ENCODE data around the gene RPLP2. TPM values are rescaled to one million over a fixed set of nuclear protein-coding genes. Genes with fewer than 3 reads are reported as not detected.

RPLP2 gene
- polyA plus RNA-seq, 1 donor: 855 TPM

DNA sequence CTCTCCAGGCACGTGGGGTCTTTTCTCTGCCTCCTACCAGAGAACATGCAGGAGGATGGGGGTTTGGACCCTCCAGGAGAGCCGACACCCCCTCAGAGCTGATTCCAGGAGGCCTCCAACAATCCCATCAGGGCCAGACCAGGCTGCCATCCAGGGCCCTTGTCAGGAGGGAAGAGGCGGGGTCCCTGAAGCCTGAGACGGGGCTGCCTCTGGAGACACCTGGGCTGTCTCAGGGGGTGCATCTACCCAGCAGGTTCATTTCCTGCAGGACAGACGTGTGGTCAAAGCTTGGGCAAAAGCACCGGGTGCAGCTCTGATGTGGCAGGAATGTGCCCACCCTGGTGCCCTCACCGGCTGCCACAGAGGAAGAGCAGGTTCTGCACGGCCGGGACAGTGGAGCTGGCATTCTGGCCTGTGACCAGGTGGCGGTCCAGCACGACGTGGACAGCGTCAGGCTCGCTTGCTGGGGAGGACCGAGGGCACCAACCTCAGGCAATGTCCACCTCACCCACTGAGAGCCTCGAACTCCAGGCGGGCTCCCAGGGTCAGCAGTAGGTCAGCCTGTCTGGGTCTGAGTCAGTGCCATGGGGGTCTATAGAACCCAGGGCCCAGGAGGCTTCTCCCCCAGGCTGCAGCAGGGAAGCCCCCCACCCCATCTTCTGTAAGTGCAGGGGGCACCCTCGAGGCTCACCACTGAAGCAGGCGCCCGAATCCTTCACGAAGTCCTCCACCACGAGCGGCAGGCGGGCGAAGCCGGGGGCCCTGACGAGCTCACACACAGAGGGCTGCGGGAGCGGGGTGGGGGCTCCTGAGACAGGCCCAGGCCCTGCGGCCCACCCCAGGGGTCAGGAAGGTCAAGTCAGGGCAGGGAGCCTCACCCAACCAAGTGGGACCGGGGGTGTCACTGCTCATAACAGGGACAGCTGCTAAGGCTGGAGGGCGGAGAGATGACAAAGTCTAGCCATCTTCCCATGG lies 38.8 kb upstream of the RPLP2 start:
- no peak for DNase-seq

DNA sequence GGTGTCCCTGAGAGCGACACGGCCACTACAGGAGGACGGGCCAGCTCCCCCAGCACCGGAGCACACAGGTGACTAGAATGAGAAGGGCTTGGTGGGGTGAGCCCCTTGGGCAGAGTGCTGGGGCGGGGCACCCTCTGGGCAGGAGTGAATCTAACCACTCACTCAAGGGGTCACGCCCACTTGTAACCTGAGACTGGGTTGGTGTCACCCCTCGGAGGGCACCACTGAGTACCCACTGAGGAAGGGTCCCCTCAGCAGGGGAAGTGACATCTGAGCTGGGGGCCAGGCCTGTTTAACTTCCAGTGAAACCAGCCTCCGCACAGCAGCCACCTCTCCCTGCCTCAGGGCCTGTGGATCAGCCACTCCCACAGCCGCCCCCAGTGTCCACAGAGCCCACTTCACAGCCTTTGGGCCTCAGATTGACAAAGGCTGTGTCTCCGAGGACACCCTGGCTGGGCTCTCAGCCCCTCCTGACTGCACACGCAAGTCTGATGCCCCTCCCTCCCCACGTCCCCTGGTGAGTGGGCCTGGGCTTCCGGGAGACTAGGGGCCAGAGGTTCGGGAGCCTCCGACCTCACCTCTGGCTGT lies 38.1 kb upstream of the RPLP2 start:
- no peak for DNase-seq

DNA sequence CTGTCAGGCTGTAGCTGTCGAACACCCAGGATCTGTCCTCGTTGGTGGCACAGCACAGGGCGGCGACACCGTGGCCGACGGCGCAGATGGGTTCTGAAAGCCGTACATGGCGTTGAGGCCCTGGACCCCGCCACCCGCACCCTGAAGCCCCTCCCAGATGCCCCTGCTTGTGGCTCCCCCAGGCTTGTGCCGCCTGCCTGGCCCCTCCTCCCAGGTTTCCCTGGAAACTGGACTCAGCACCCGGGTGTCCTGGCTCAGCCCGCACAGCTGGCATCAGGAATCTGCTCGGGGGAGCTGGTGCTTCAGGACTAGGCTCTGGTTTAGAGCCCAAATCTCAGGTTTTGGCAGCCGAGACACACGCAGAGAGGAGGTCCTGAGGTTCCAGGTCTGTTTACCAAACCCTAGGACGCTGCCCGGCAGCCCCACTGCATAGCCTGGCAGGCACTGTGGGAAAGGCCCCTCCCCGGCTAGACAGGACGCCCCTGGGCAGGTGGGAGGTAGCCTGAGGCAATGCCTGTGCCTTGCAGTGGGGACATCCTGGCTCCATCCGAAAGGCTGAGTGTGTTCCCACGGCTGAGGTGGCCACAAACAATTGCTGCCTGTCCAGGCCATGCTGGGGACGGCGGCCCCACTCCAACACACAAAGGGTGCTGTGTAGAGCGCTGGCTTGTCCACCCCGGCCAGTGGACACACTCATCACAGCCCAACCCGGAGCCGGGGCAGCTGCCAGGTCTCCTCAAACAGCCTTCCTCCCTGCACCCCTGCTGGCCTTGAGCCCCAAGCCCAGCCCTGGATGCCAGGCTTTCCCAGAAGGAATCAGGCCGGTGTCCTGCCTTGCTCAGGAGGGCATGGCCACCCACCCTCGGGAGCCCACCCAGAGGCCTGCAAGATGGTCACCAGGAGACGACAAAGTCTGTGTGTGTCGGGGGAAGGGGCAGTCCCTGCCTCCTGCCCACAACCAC lies 37.1 kb upstream of the RPLP2 start:
- no peak for DNase-seq

DNA sequence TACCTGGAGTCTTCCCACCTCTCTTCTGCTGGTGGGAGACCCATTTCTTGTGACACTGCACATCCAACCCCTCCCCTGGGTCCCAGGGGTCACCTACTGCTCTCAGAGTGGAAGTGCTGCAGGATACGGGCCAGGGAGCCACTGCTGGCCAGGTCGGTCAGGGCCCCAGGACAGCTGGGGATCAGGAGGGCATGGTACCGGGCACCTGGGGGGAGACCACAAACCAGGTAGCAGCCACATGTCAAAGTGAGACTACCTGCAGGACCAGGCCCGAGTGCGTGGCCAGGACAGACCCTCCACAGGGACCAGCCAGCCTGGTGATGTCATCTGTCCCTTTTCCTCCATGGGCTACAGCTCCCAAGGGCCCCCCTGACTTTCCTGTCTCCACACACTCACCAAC lies 36.3 kb upstream of the RPLP2 start:
- no peak for DNase-seq

DNA sequence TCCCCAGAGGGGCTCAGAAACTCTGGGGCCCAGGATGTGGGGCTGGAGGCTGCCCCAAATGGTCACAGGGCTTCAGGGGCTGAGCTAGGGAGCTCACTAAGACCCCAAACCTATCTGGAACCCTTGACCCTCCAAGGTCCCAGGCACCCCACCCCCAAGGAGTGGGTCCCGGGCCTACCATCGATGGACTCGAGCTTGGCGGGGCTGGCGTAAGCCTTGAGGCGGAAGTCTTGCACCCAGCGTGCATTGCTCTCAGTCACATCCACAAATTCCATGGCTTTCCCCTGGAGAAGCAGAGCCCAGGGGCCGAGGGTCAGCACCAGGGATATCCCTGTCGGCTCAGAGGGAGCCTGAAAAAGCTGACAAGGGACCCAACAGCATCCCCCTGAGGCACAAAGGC lies 35.9 kb upstream of the RPLP2 start:
- no peak for DNase-seq

DNA sequence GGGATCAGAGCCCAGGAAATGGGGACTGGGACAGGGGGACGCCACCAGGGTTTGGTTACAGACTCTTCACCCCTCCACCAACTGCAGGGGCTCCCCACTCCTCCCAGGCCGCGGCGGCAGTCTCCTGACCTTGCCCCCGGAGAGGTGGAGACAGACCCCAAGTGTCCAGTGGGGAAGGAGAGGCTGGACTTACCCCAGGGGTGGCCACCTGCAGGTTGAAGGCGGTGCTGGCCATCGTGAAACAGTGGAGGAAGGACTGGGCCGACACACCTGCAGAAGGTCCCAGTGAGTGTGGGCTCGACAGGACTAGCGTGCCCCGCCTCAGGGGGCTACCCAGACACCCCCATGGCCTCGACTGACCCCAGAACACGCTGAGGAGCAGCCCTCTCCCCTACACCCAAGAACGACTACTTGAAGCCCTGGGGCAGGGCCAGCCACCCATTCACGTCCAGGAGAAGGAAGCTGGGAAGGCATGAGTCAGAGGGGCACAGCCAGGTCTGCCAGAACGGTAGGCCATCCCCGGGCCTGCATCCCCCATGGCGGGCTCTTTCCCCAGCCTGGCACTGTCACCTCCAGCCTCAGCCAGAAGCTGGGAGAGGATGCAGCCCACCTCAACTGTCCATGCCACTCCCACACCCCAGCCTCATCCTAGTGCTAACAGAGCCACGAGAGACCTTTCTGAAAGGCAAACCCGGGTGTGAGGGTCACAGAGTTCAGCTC lies 34.7 kb upstream of the RPLP2 start:
- DNase-seq: no peak

DNA sequence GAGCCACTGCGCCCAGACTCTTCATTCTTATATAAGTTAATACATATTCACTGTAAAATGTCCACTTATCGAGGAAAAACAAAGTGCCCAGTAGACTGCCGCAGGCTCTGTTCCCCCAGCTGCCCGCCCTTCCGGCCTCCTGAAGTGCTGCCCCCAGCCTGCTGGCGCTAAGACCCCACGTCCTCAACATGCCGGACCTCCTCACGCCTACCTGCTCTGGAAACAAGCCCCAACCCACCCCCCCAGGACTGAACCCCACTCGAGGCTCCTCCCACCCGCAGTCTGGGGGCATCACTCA lies 33.6 kb upstream of the RPLP2 start:
- DNase-seq: no peak

DNA sequence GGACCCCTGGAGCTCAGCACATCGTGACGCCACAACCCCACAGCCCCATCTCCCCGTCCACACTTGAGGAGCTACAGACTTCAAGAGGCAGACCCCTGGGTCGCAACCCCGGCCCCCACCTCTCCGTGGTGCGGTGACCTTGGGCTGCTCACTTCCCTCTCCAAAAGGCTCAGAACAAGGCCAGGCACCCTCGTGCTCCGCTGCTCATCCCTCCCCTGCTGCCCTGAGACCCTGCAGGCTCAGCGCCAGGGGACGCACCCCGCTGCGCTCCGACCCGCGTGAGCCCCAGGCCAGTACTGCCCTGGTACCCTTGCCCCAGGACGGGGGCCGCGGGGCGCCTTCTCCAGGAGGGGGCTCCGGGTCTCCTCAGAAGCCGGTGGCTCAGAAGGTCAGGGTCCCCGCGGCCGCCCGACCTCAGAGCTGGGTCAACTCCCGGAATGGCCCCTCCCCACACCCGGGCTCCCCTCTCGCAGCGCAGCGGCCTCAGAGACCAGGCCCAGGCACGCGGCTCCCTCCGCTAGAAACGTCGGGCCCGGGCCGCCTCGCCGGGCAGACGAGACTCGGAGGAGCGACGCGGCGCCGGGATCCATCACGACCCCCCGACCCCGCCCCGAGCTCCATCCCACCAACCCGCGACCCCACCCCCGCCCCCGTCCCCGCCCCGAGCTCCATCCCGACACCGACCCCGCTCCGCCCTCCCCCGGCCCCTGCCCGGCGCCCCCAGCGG lies 33.0 kb upstream of the RPLP2 start:
- no peak for DNase-seq

DNA sequence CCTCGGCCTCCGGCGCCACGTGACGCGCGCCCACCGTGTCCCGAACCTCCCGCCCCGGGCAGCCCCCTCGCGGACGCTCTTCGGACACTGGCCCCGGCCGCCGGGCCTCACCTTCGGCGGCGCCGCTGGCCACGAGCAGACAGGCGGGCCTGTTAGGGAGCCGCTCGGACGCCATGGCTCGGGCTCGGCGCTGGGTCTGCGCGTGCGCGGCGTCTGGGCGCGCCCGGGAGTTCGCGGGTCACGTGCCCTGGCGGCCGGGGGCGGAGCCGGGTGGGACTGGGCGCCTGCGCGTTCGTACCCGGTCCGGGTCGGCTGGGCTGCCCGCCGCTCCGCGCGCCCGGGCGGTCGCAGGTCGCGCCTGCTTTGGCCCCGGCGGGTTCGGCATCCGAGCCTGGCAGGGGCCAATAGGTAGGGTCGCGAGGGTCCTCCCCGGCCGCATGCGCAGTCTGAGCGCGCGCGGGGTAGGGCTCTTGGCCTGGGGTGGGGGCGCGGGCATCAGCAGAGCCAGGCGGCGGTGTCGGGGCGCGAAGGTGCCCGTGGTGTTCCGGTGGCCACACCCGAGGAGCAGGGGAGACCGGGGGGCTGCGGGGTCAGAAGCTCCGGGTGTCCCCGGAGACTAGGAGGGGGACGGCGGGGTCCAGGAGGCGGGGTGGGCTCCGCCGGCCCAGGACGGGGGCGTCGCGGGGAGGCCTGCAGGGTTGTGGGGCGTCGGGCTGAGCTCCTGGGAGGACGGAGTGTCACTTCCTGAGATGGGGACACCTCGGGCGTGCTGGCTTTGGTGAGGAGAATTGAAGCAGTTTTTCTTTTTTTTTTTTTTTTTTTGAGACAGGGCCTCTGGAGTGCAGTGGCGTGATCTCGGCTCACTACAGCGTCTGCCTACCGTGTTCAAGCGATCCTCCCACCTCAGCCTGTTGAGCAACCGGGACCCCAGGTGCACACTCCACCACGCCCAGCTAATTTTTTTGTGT lies 32.2 kb upstream of the RPLP2 start, which contains the start of gene GATD1:
GATD1 (minus strand) TSS at position 200 of the 968 bp plus-strand sequence; CDS start at position 175, 25 bp downstream.
- DNase-seq: peak; percentile 90

DNA sequence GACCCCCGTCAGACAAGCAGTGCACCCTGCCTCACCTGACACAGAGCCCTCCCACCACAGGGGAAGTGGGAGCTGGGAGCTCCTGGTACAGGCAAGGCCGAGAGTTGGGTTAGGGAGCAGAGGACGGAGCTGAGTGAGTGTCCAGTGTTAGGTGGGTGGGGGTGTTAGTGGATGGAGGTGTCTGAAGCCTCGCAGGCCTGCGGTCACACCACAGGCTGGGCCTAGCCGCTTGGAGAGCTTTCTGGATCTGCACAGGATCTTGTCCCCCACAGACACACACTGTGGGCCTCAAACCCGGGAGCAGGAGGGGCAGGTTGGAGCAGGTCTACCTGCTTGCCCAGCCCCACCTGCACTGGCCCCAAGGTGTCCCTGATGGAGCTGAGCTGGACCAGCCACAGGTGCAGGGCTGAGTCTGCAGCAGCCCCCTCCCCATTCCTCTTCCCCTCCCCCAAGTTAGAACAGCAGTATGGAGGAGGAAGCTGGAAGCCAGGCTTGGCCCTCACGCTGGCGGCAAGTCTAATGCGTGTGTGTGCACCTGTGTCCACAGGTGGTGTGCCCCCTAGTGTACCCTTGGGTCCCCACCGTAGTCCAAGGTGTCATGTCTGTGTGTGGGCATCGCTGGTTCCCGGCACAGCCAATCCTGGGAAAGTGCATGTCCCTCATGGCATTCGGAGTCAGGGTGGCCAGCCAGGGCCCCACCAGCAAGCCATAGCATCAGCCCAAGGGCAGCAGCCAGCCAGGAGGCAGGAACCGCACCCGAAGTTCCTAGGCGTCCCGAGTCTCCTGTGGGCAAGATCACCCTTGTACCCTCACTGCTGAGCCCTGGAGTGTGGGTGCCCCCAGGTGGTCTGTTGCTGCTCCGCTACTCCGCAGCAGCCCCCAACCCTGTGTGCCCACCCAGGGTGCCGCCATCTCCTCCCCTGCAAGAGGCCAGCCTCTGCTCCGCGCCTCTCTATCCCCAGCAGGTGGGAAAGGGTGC lies 30.5 kb upstream of the RPLP2 start:
- no peak for DNase-seq

DNA sequence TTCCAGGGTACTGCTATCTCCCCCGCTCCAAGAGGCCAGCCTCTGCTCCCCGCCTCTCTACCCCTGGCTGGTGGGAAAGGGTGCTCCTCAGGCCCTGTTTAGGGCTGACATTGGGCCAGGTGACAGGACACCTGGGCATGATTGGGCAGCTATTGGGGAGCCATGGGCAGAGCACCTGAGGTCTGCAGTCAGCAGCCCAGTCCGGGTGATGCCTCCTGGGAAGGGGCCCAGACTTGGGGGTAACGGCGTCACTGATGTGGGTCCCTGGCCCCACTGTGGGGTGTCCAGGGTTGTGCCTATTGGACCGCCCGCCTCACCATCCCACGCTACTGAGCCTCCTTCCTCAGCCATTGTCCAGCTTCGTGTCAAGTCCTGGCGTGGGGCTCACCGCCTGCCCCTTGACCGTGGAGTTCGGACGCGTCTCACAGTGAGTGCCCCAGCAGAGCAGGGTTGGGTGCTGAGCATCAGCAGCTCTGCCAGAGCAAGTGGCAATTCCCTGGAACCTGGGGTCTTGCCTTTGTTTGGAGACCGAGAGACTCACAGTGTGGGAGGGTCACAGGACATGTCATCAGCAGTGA lies 29.7 kb upstream of the RPLP2 start:
- no peak for DNase-seq

DNA sequence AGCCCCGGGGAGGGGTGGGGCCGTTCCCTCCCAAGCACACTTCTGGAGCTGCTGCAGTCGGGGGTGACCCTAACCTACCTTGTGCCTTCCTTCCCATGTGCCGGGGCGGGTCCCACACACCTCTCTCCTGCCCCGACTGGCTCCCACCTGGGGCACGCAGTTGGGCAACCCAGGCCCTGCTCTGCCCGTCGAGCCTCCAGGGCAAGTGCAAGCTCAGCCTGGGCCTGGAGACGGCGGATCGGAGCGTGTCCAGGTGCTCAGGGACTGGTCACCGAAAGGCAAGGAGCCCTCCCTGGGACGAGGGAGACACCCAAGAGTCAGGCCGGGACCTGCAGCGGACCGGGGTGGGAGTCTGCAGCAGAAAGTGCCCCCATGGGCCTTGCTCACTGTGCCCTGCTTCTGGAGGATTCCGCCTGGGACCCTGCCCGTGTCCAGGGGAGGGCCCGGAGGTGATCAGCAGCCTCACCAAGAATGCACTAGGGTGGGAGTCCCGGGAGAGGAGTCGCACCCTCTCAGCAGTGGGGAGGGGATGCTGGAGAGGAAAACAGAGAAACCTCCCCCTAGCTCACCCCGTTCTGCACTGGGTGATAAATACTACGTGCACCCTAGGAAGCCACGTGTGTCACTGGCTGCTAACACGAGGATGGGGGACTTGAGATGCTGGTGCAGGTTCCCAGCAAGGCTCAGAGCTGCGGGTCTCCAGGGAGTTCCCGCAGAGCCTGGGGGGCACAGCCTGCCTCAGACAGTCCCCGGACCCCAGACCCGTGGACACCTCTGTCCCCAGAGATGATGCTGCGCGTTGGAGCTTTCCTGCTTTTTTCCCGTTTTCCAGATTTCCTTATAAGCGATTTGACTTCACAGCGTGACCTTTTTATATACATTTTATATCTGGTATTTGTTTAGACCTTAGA lies 27.2 kb upstream of the RPLP2 start:
- no peak for DNase-seq

DNA sequence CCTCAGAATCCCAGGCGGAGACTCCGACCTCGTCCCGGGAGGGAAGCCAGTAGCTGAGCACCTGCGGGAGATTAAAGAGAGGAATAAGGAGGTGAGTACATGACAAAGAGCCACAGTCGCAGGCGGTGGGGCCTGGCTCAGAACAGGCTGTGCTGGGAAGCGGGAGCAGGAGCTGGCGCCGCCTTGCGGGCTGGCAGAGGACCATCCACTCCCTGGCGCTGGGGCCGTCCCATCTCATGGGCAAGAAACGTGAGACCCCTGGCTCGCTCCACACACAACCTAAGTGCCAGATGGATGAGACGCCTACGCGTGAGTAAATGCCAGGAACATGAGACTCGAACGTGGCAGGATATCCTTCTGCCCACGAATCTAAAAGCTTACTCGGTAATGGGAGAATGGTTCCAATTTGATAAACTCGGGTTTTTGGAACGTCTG lies 26.2 kb upstream of the RPLP2 start:
- peak; percentile 80 for DNase-seq

DNA sequence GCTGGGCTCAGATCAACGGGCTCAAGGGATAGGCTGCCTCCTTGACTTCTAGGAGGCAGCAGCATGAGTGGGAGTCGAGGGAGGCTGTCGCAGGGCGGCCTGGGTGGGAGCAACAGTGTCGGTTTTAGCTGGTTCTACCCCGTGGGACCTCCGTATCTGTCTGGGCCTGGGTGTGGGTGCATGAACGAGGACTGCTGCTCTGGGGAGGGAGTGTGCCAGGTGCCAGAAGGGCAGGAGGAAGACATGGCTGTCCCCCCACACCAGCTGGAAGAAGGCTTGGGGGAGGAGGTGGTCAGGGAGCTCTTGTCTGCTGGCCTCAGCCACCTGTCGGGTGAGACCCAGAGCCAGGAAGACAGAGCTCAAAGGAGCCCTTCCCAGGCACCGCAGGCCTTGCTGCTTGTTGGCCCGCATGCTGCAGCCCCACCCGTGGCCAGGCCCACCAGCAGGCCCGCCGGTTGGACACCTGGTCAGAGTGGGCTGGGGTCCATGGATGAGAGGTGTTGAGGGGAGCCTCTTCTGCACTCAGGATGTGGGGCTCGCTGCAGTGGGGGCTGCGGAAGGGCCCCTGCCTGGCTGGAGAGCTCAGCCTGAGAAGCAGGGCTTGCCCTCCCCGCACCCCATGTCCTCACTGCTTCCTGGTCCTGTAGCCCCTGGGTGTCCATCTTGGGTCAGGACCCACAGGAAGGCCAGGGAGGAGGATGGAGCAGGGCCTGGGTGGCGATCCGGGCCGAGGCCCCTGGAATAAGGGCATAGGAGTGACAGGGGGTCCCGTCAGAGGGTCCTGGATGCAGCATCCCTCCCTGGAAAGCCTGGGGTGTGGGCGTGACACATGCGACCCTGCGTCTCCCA lies 23.3 kb upstream of the RPLP2 start:
- no peak for DNase-seq

DNA sequence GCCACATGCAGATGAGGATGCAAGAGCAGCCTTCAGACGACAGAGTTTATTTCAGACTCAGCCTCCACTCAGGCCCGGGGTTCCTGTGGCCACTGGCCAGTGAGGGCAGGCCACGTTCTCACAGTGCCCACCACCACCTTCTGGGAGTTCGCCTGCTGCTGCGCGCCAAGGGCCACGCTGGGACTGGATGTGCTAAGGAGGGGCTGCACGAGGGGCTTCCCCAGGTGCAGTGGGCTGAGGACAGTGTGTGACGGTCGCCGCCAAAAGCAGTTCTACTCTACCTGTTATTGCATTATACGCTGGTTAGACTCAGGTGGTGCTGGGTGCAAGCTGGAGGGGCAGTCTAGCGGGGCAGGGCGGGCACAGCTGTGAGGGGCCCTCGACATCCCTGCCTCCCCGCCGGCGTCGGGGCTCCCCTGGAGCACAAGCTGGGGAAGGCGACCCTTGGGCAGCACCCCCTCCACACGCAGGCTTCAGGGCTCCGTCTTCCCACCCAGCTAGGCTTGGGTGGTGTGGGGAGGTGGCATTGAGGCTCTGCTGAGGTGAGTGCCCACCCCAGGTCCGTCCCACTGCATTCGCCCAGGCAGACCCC lies 22.6 kb upstream of the RPLP2 start:
- DNase-seq: no peak
